OCI-M2 (cell line): ENCODE data around the gene TTC33.

ENCODE experiments used
- DNase-seq: peaks from one replicate; lab custom pipeline; 2025; ENCODE audit not compliant: unreplicated experiment; lab: John Stamatoyannopoulos, UW

The TTC33 gene

GRCh38 chr5:40486437-40487275 is 269.1 kb downstream of the TTC33 start:
- DNase-seq = no peak

DNA sequence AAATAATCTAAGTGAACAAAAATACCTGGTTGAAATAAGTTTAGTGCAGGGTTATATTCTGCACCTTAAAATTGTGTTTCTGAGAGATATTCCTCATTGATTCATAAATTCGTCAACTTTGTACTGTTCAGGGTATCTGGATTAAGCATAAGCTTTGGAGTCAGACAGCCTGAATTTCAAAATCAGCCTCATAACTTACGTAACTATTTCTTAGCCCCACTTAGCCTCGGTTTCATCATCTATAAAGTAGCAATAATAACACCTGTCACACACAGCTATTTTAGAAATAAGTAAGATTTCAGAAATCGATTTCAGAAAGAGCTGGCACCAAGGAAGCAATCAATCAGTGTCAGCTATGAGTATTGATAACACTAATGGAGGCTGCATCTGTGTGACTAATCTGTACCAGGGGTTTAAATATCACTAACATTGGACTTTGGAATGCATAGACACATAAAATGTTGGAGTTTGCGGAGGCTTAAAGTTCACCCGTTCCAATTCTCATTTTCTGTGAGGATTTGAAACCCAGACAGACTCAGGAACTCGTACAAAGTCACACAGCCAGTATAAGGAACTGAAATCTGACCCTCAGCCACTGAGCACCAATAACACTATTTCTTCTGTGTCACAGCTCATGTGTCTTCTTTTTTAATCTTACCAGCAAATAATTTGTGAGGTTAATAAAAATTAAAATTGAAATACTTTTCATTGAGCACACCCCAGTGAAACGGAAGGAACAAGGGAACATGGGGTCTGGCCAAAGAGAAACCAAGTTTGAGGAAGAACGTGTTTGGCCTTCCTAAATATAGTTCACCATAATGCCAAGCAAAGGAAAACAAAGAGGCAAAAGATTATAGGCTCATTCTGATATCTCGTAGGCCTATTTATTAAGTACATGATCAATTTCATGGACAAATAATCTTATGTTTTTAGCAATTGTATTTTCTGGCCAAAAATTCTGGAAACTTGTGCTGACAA is 270.5 kb downstream of the TTC33 start:
- DNase-seq = no peak

DNA sequence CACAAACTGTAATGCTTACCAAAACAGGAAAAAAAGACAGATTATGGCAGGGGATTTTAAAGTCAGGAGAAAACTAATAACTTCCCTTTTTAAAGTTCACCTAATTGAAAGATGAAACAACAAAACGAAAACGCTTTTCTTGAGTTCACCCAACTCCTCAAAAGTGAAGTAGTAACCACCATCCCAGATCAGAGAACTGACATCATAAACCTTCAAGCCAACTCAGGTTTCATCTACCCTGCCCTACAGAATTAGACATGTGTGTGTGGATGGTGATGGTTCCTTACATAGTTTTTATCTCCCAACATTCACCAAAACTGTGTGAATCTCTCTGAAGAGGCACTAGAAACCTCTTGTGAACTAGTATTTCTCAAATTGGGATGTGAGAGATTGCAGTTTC is 271.3 kb downstream of the TTC33 start:
- no peak for DNase-seq

- DNase-seq = no peak
These were observed 272.4 kb downstream of the TTC33 start for GRCh38 chr5:40483316-40483715.

GRCh38 chr5:40481241-40481640 is 274.5 kb downstream of the TTC33 start:
- no peak for DNase-seq

- DNase-seq = no peak
These were observed 275.4 kb downstream of the TTC33 start for GRCh38 chr5:40480392-40480791.

DNA sequence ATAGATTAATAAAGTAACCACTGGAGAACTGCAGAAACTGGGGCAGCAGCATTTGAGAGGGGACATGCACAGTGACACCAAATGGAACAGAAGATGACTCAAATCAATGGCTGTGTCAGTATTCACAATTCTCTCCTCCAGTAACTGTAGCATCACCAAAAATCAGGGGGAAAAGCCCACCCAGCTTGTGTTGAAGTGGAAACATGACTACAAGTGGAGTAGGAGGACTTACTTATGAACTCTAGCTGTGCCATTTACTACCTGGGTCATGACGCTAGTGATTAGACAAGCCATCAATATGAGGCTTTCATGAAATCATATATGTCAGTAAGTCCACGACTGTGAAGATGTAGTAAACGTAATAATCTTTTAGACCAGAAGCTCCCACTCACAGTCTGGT is 275.8 kb downstream of the TTC33 start:
- DNase-seq = no peak

- DNase-seq = no peak
These were observed 277.0 kb downstream of the TTC33 start for GRCh38 chr5:40478766-40479165.

DNA sequence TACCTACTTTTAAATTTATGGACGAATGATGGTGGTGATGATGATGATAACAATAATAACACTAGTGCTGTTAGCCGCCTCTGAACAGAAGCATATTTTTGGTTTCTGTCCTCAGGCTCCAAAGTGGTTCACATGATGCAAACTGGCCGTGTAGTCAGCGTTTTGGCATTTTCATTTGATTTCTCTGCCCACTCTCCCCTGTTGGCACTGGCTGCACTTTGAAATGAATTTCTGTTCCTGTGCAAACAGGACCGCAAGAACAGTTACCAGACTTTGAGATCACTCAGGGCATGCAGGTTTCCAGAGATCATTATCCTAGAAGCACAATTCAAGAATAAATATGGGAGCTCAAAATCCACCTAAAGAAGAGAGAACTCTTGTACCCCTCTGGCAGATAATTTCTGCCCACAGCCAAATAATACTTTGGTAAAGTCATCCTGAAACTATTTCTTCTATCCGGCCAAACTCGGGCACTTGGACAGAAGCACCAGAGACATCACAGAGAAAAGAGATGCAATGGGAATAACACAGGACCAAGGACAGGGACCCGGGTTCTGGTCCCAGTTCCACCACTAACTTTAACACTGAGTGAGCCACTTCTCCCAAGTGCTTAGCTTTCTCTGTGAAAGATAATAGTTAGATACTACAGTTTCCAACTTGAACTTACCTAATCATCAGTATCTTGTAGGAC is 277.8 kb downstream of the TTC33 start:
- DNase-seq = no peak

GRCh38 chr5:40475561-40475960 is 280.2 kb downstream of the TTC33 start:
- no peak for DNase-seq

- DNase-seq = no peak
These were observed 281.5 kb downstream of the TTC33 start for GRCh38 chr5:40474250-40474649.

GRCh38 chr5:40465416-40465815 is 290.3 kb downstream of the TTC33 start:
- no peak for DNase-seq

- no peak for DNase-seq
These were observed 291.2 kb downstream of the TTC33 start for GRCh38 chr5:40464511-40464910.
